GM19452 (cell line): ENCODE measurements around the gene SETDB1.
A peak's percentile ranks its signal among the peaks of the same experiment; 100 is the strongest.

Source experiments
- ATAC-seq: cut with Tn5 transposase; IDR thresholded peaks from one replicate; pipeline ENCODE4 v1.9.1; 2021; ENCODE audit not compliant: unreplicated experiment

The SETDB1 gene

GRCh38 chr1:150974580-150975478, 48.7 kb downstream of the SETDB1 start, which contains the start of gene CERS2:
TSS of gene CERS2 (minus strand) at chr1:150974835. CDS start at chr1:150969090, 5,745 bp downstream.
- ATAC-seq, result peak; percentile 42

- no peak for ATAC-seq
Measured at GRCh38 chr1:150976401-150976821, 50.2 kb downstream of the SETDB1 start.

- no peak for ATAC-seq
Measured at GRCh38 chr1:150976879-150977694, 50.9 kb downstream of the SETDB1 start.

GRCh38 chr1:150979092-150980056, 53.2 kb downstream of the SETDB1 start:
- no peak for ATAC-seq

GRCh38 chr1:150981177-150981804, 55.1 kb downstream of the SETDB1 start:
- no peak for ATAC-seq

- no peak for ATAC-seq
Measured at GRCh38 chr1:150981805-150982712, 55.9 kb downstream of the SETDB1 start, which contains the start of gene ANXA9. TSS of gene ANXA9 (plus strand) at chr1:150982292. CDS start at chr1:150983106, 814 bp downstream.

GRCh38 chr1:150985179-150985825, 59.1 kb downstream of the SETDB1 start:
- no peak for ATAC-seq

- no peak for ATAC-seq
Measured at GRCh38 chr1:150987924-150988323, 61.8 kb downstream of the SETDB1 start.

- no peak for ATAC-seq
Measured at GRCh38 chr1:150992626-150993025, 66.5 kb downstream of the SETDB1 start.

GRCh38 chr1:150994248-150994647, 68.1 kb downstream of the SETDB1 start:
- no peak for ATAC-seq

GRCh38 chr1:150995460-150995859, 69.3 kb downstream of the SETDB1 start:
- no peak for ATAC-seq

- ATAC-seq, result no peak
Measured at GRCh38 chr1:150995896-150996295, 69.7 kb downstream of the SETDB1 start.

GRCh38 chr1:150997126-150997872, 71.1 kb downstream of the SETDB1 start:
- no peak for ATAC-seq

GRCh38 chr1:150997949-150998348, 71.8 kb downstream of the SETDB1 start:
- no peak for ATAC-seq

GRCh38 chr1:150999051-150999674, 73.0 kb downstream of the SETDB1 start:
- no peak for ATAC-seq

- ATAC-seq, result no peak
Measured at GRCh38 chr1:150999926-151000325, 73.8 kb downstream of the SETDB1 start.

- ATAC-seq, result no peak
Measured at GRCh38 chr1:151000408-151000807, 74.2 kb downstream of the SETDB1 start.
